ENCODE data around the gene LRP5. TPM values are rescaled to one million over a fixed set of nuclear protein-coding genes. Genes with fewer than 3 reads are reported as not detected.

LRP5 gene
- total RNA-seq, 1 experiment from 2014 or later = 55.2 TPM

GRCh38 chr11:68341557-68342458, 29.4 kb downstream of the LRP5 start (continued):
- peak; percentile 11 for TF ChIP-seq YY1 (IDR thresholded peaks at IDR 0.05; ENCODE audit: extremely low read depth, insufficient replicate concordance, low read depth, low read length)
- no peak for TF ChIP-seq POLR2AphosphoS5 (IDR thresholded peaks at IDR 0.05; ENCODE audit: low read depth, low read length)
- TF ChIP-seq, protein P1, sequence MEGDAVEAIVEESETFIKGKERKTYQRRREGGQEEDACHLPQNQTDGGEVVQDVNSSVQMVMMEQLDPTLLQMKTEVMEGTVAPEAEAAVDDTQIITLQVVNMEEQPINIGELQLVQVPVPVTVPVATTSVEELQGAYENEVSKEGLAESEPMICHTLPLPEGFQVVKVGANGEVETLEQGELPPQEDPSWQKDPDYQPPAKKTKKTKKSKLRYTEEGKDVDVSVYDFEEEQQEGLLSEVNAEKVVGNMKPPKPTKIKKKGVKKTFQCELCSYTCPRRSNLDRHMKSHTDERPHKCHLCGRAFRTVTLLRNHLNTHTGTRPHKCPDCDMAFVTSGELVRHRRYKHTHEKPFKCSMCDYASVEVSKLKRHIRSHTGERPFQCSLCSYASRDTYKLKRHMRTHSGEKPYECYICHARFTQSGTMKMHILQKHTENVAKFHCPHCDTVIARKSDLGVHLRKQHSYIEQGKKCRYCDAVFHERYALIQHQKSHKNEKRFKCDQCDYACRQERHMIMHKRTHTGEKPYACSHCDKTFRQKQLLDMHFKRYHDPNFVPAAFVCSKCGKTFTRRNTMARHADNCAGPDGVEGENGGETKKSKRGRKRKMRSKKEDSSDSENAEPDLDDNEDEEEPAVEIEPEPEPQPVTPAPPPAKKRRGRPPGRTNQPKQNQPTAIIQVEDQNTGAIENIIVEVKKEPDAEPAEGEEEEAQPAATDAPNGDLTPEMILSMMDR (IDR thresholded peaks at IDR 0.05 in 2 of 3, conservative IDR thresholded peaks at IDR 0.05 in 1 of 3; ENCODE audit: borderline replicate concordance in 1 of 3, insufficient read depth in 1 of 3, low read depth in 2 of 3, low read length in 2 of 3) = peak in 1 of 3 experiments; percentile 19; a peak in 1 of 6 replicates

DNA sequence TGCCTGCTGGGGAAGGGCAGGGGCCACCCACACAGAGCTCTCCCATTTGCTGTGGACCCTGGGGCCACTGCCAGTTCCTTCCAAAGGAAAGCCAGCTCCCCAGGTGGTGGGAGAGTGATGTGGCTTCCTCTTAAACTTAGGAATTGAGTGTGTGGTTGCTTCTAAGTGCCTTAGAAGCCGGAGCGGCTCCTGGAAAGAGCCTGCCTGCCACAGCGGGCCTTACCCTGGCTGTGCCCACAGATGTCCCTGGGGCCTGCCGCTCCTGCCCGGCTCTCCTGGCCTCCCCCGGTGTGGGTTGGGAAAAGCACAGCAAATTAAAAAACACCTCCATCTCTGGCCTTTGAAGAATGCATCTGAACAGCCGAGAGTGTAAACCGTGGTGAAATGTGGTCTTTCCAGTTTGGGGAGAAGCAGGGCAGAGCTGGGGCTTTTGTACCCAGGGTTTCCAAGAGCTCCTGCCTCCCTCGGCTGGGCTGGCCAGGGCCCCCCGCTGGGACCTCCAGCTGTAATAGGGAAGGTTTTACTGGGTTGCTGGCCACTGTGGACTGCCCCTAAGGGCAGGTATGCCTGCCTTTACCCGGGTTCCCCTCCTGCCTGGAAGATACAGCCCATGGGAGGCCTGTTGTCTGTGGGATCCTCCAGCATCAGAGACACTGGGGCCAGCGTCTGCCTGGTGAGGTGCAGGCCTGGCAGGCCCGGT, 30.2 kb downstream of the LRP5 start:
- BruUV-seq (replicated peaks) = no TSS peak
- ChIA-PET RAD21 (ENCODE audit: low non-redundant PET in 1 of 2, low total read pairs in 2 of 2, uncharacterized antibody in 2 of 2, unreplicated experiment in 2 of 2) (interaction anchor here in 1 of 2 experiments (0.6 to 1.4 kb wide), 3 partner anchors 24 to 71 kb away, joined by 3 to 8 read pairs (median 4); partner anchors contain the start of gene C11orf24), CTCF (no interaction called here), POLR2A (interaction anchor here (1.0 to 1.2 kb wide), 2 partner anchors 13 to 28 kb away, joined by 4 to 5 read pairs; no protein-coding TSS in a partner anchor)
- Histone ChIP-seq H3K36me3 (ENCODE audit: control insufficient read depth in 1 of 2, insufficient read depth in 2 of 2, low read length in 2 of 2) (no peaks in the 10 kb centered on the region), H3K4me3 (replicated peaks in 1 of 2; ENCODE audit: low read depth in 1 of 2, low read length in 2 of 2) (peak overlapping the region; percentile 24 to 52), H2AFZ (ENCODE audit: low read depth, low read length, poor library complexity, severe bottlenecking) (no peak overlapping the region), H3K4me1 (ENCODE audit: control insufficient read depth in 1 of 2, insufficient read depth in 2 of 2, low read length in 2 of 2) (peaks cover 59 to 64% of the 10 kb centered on the region in 2 experiments), H3K9me3 (ENCODE audit: control insufficient read depth in 1 of 2, insufficient read depth in 1 of 2, low read depth in 1 of 2, low read length in 2 of 2) (no peaks in the 10 kb centered on the region), H3K27me3 (ENCODE audit: insufficient read depth, low read length) (no peaks in the 10 kb centered on the region), H4K20me1 (ENCODE audit: insufficient read depth) (no peaks in the 10 kb centered on the region), H3K9ac (ENCODE audit: low read length) (peak overlapping the region; percentile 60), H3K9me2 (ENCODE audit: insufficient read depth) (no peaks in the 10 kb centered on the region), H3K79me2 (ENCODE audit: insufficient read depth, low read length) (peaks cover 69% of the 10 kb centered on the region), H3K4me2 (ENCODE audit: low read length) (peak overlapping the region; percentile 88), H3K27ac (ENCODE audit: low read depth, low read length) (peak overlapping the region; percentile 98)
- intact Hi-C loops (cut with micrococcal nuclease) = no loop called here
- ATAC-seq (peak; percentile 81), DNase-seq (ENCODE audit: low read depth, low spot score) (peak; percentile 69)
- peak; percentile 83 for TF ChIP-seq EGR1 (IDR thresholded peaks at IDR 0.05; ENCODE audit: low read depth)
- peak; percentile 38 for TF ChIP-seq POLR2AphosphoS5 (IDR thresholded peaks at IDR 0.05; ENCODE audit: low read depth, low read length)
- no peak for TF ChIP-seq POLR2A (IDR thresholded peaks at IDR 0.05; ENCODE audit: borderline replicate concordance, extremely low read depth, insufficient read depth, insufficient read length)
- peak; percentile 5 for TF ChIP-seq YY1 (IDR thresholded peaks at IDR 0.05; ENCODE audit: extremely low read depth, insufficient replicate concordance, low read depth, low read length)

All from HCT116 (cell line).